B cell (primary cell): Measurements from ENCODE around the gene MAFG. TPM values are rescaled to one million over a fixed set of nuclear protein-coding genes. Genes with fewer than 3 reads are reported as not detected.

Experiments
- ATAC-seq: fragments of 200-7000 bp; cut with Tn5 transposase; one replicate; pipeline ENCODE4 v1.10.0; 2021; ENCODE audit warnings: low read depth, mild to moderate bottlenecking, moderate number of reproducible peaks, moderate library complexity
- CTCF ChIA-PET: fragments of 350-600 bp; sonication (Branson Sonifier 250); formaldehyde crosslinking; loops from one replicate; lab custom pipeline; 2021; ENCODE audit warnings: antibody characterized with exemption, inconsistent platforms; lab: Charles Lee
- POLR2A ChIA-PET: fragments of 350-600 bp; sonication (Branson Sonifier 250); formaldehyde crosslinking; loops from one replicate; lab custom pipeline; 2021; ENCODE audit warnings: antibody characterized with exemption; lab: Charles Lee
- DNase-seq: peaks from one replicate; pipeline ENCODE4 v3.0.0; 2013
- H2AFZ ChIP-seq: 2 replicates; pipeline ENCODE4 v1.6.1; 2012; ENCODE audit warnings: mild to moderate bottlenecking, low read depth, low read length; ENCODE audit not compliant: insufficient read depth, poor library complexity, severe bottlenecking
- H3K27ac ChIP-seq, 2 donors: 1 replicate in 1 of 2; 2 replicates in 1 of 2; pipeline ENCODE4 v1.5.1; 2012 to 2013; ENCODE audit warnings: low read length in 2 of 2, mild to moderate bottlenecking in 2 of 2, moderate library complexity in 1 of 2
- H3K27me3 ChIP-seq, 4 experiments: fragments of 200-600 bp in 1 of 4; sonication (generic) in 1 of 4; replicated peaks in 1 of 4; 1 replicate in 2 of 4; 2 replicates in 2 of 4; pipeline versions ENCODE4 v1.6.1 to v1.7.0; 2013 to 2016; ENCODE audit warnings: low read length in 3 of 4, mild to moderate bottlenecking in 2 of 4, mixed read lengths in 1 of 4, moderate library complexity in 1 of 4; ENCODE audit not compliant: insufficient read depth in 4 of 4, control insufficient read depth in 3 of 4; ENCODE audit errors: control extremely low read depth in 1 of 4
- H3K36me3 ChIP-seq, 2 experiments: replicated peaks in 1 of 2; 1 replicate in 1 of 2; 2 replicates in 1 of 2; pipeline versions ENCODE4 v1.6.1 to v1.7.1; 2013; ENCODE audit warnings: low read length in 1 of 2; ENCODE audit not compliant: insufficient read depth in 2 of 2, control insufficient read depth in 1 of 2; ENCODE audit errors: control extremely low read depth in 1 of 2, extremely low read depth in 1 of 2
- H3K4me1 ChIP-seq, 2 donors: fragments of 200-600 bp in 1 of 2; sonication (generic) in 1 of 2; 1 replicate in 1 of 2; 2 replicates in 1 of 2; pipeline versions ENCODE4 v1.5.1 to v1.6.1; 2013 to 2017; ENCODE audit warnings: low read length in 2 of 2; ENCODE audit not compliant: control insufficient read depth in 2 of 2, insufficient read depth in 2 of 2
- H3K4me2 ChIP-seq: replicated peaks from 2 replicates; pipeline ENCODE3; 2012; ENCODE audit warnings: mild to moderate bottlenecking, low read depth, low read length; ENCODE audit not compliant: poor library complexity, severe bottlenecking
- H3K4me3 ChIP-seq, 5 experiments: fragments of 200-600 bp in 1 of 5; sonication (generic) in 1 of 5; 1 replicate in 3 of 5; 2 replicates in 2 of 5; pipeline versions ENCODE4 v1.5.1 to v1.7.0; 2011 to 2016; ENCODE audit warnings: low read length in 4 of 5, mild to moderate bottlenecking in 4 of 5, low read depth in 2 of 5, control low read depth in 1 of 5, moderate library complexity in 1 of 5; ENCODE audit not compliant: insufficient read depth in 1 of 5; ENCODE audit errors: control extremely low read depth in 1 of 5, extremely low read depth in 1 of 5
- H3K79me2 ChIP-seq: fragments of 200-600 bp; sonication (generic); one replicate; pipeline ENCODE4 v1.6.0; 2016; ENCODE audit warnings: low read length; ENCODE audit not compliant: control insufficient read depth, insufficient read depth
- H3K9ac ChIP-seq: fragments of 200-600 bp; sonication (generic); 2 replicates; pipeline ENCODE4 v1.6.1; 2017; ENCODE audit warnings: mild to moderate bottlenecking, low read length, moderate library complexity
- H3K9me3 ChIP-seq, 3 donors: one replicate each; pipeline versions ENCODE4 v1.6.1 to v1.7.1; 2013; ENCODE audit warnings: low read length in 2 of 3; ENCODE audit not compliant: control insufficient read depth in 2 of 3, insufficient read depth in 1 of 3; ENCODE audit errors: control extremely low read depth in 1 of 3
- H4K20me1 ChIP-seq: 2 replicates; pipeline ENCODE4 v1.6.0; 2012; ENCODE audit warnings: mild to moderate bottlenecking, low read length; ENCODE audit not compliant: insufficient read depth, control insufficient read depth, poor library complexity, severe bottlenecking
- H3K27ac Mint-ChIP-seq: one replicate; pipeline ENCODE4 v1.8.0; 2021; ENCODE audit warnings: mixed read lengths
- H3K27me3 Mint-ChIP-seq: one replicate; pipeline ENCODE4 v1.8.0; 2021; ENCODE audit warnings: mixed read lengths
- H3K4me1 Mint-ChIP-seq: one replicate; pipeline ENCODE4 v1.8.0; 2021; ENCODE audit warnings: mixed read lengths
- H3K4me3 Mint-ChIP-seq: one replicate; pipeline ENCODE4 v1.8.0; 2021; ENCODE audit warnings: mixed read lengths
- H3K9me3 Mint-ChIP-seq: one replicate; pipeline ENCODE4 v1.8.0; 2022; ENCODE audit warnings: mixed read lengths; ENCODE audit not compliant: insufficient read depth
- EZH2 ChIP-seq: IDR thresholded peaks from 2 replicates; pipeline ENCODE4 v1.6.1; 2012; ENCODE audit warnings: borderline replicate concordance, low read depth, mild to moderate bottlenecking, moderate library complexity, low read length; ENCODE audit not compliant: insufficient read depth, poor library complexity, severe bottlenecking
- WGBS: methylation state at CpG from one replicate; pipeline ENCODE4 v1.1.5; 2013; ENCODE audit warnings: missing lambda C conversion rate; ENCODE audit not compliant: insufficient coverage; 5-methylcytosine and 5-hydroxymethylcytosine counted together
- intact Hi-C: fragments of 100-400 bp; cut with micrococcal nuclease; formaldehyde crosslinking; loops from one replicate; pipeline ENCODE4 v1.10.0; 2022
- polyA plus RNA-seq: library from polyadenylated mRNA; depleted of rRNA; stranded (reverse); fragments of >200 nt; gene quantifications from 2 replicates; pipeline ENCODE4 v1.2.3, GENCODE V29; 2012
- total RNA-seq, 2 donors: library from RNA; stranded (reverse); fragments of 120-200 nt in 1 of 2; gene quantifications; 1 replicate in 1 of 2; 2 replicates in 1 of 2; pipeline versions ENCODE4 v1.2.3 to v1.2.4, GENCODE V29; 2013 to 2022
- TF ChIP-seq, protein P1 (sequence below): fragments of 200-600 bp; IDR thresholded peaks from one replicate; pipeline ENCODE4 v1.8.0; 2022; ENCODE audit warnings: antibody characterized with exemption, mild to moderate bottlenecking

MAFG gene
- total and polyA plus RNA-seq, 2 donors (not counting 1 experiment from before 2014, with no cell fraction given) = 11.4 to 27.9 TPM

DNA sequence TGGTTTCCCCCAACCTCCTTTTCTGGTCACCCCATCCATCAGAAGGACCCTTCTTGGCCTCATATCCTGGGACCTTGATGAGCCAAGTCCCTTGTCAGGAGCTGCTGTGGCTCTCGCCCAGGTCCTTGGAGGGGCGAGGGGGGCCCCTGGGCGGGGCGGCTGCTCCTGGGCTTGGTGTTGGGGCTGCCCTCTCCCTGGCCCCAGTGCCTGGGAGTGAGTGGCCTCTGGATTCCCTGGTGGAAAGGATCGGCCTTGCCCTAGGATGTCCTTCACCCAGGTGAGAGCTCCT is 39.7 kb upstream of the MAFG start:
- Mint-ChIP-seq H3K4me1 (peaks cover 15% of the 10 kb centered on the region), H3K27ac (no peak overlapping the region), H3K27me3 (peaks cover 3% of the 10 kb centered on the region), H3K4me3 (no peak overlapping the region), H3K9me3 (no peaks in the 10 kb centered on the region)
- DNase-seq (no peak), ATAC-seq (no peak)
- Histone ChIP-seq H3K4me1 (peaks cover 24 to 27% of the 10 kb centered on the region in 2 donors), H3K9me3 (peaks cover 0 to 3% (median 0%) of the 10 kb centered on the region in 3 donors), H3K27me3 (peaks cover 0 to 16% (median 2%) of the 10 kb centered on the region in 4 experiments), H3K9ac (no peak overlapping the region), H2AFZ (peak overlapping the region; percentile 71), H4K20me1 (no peaks in the 10 kb centered on the region), H3K36me3 (no peaks in the 10 kb centered on the region), H3K79me2 (no peaks in the 10 kb centered on the region), H3K4me3 (peak overlapping the region in 2 of 5 experiments; percentile 33 to 59), H3K27ac (no peak overlapping the region), H3K4me2 (peak overlapping the region; percentile 83)
- WGBS = 31% methylated on average over 5 of the region's 5 CpGs
- TF ChIP-seq, protein P1, sequence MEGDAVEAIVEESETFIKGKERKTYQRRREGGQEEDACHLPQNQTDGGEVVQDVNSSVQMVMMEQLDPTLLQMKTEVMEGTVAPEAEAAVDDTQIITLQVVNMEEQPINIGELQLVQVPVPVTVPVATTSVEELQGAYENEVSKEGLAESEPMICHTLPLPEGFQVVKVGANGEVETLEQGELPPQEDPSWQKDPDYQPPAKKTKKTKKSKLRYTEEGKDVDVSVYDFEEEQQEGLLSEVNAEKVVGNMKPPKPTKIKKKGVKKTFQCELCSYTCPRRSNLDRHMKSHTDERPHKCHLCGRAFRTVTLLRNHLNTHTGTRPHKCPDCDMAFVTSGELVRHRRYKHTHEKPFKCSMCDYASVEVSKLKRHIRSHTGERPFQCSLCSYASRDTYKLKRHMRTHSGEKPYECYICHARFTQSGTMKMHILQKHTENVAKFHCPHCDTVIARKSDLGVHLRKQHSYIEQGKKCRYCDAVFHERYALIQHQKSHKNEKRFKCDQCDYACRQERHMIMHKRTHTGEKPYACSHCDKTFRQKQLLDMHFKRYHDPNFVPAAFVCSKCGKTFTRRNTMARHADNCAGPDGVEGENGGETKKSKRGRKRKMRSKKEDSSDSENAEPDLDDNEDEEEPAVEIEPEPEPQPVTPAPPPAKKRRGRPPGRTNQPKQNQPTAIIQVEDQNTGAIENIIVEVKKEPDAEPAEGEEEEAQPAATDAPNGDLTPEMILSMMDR = no peak
- no peak for TF ChIP-seq EZH2
- intact Hi-C loops = no loop called here
- CTCF ChIA-PET = interaction anchor here (0.6 to 1.6 kb wide), 8 partner anchors 8 to 631 kb away, joined by 3 to 11 read pairs (median 3); partner anchors contain the start of gene DCXR
- POLR2A ChIA-PET = interaction anchor here (0.7 to 2.7 kb wide), 4 partner anchors 10 to 70 kb away, joined by 3 to 28 read pairs (median 3); partner anchors contain the start of genes ASPSCR1, CENPX, DCXR and LRRC45

DNA sequence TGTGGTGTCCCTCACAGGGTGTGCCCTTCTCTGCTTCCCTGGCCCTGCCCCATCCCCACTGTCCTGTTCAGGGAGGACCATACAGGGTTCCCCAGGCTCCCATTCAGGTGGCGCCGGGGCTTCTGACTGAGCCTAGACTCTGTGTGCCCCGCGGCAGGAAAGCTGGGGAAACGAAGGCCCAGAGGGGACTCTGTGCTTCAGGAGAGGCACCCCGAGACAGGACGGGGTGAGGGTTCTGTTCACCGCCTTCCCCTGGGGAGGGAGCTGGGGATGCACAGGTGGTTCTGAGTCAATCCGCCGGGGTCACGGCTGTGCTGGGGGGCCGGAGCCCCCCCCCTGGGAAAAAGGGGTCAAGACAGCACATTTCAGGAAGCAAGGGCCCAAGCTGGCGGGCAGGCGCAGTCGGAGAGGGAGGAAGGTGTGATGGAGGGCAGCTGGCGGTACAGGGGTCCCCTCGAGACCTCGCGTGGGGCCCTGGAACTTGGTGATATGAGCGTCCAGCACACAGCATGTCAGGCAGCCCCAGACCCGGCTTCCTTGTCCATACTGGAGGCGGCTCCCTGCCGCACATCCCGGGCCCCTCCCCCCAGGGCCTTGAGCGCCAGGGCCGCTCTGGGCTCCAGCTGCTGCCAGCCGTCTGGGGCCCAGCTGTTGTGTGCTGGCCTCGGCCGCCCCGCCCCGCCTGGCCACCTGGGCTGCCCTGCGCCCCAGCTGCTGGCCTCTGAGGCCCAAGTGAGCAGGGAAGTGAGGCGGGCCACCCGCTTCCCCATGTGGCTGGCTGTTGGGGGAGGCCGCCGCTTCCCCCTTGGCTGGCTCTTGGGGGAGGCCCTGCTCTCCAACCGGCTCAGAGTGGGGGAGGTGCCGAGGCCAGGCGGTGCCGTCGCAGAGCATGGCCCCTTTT is 39.1 kb upstream of the MAFG start:
- H3K4me3 Mint-ChIP-seq = peak overlapping the region; percentile 23
- POLR2A ChIA-PET = interaction anchor here (1.1 to 2.7 kb wide), 2 partner anchors 11 to 59 kb away, joined by 3 to 28 read pairs; partner anchors contain the start of gene ASPSCR1
- 9% methylated on average over 38 of the region's 41 CpGs for WGBS
- intact Hi-C loops = no loop called here
- no peaks in the 10 kb centered on the region for H3K9me3 Mint-ChIP-seq
- DNase-seq = peak; percentile 59
- H3K27me3 Mint-ChIP-seq = peaks cover 5% of the 10 kb centered on the region
- Histone ChIP-seq H3K9me3 (peaks cover 0 to 3% (median 0%) of the 10 kb centered on the region in 3 donors), H3K4me1 (peaks cover 24 to 27% of the 10 kb centered on the region in 2 donors), H3K4me2 (peak overlapping the region; percentile 83), H3K4me3 (no peak overlapping the region), H3K79me2 (no peaks in the 10 kb centered on the region), H3K9ac (no peak overlapping the region), H3K27ac (no peak overlapping the region), H3K27me3 (peaks cover 0 to 21% (median 4%) of the 10 kb centered on the region in 4 experiments), H3K36me3 (no peaks in the 10 kb centered on the region), H2AFZ (peak overlapping the region; percentile 71), H4K20me1 (no peaks in the 10 kb centered on the region)
- ATAC-seq = peak; percentile 38
- CTCF ChIA-PET = interaction anchor here (0.6 to 1.3 kb wide), 5 partner anchors 8 to 632 kb away, joined by 3 to 4 read pairs (median 3); no protein-coding TSS in a partner anchor
- peaks cover 15% of the 10 kb centered on the region for H3K4me1 Mint-ChIP-seq
- TF ChIP-seq, protein P1 = no peak
- no peak for TF ChIP-seq EZH2
- no peak overlapping the region for H3K27ac Mint-ChIP-seq
